Endothelial cell of umbilical vein (primary cell): ENCODE measurements around the gene PIGV. TPM values are rescaled to one million over a fixed set of nuclear protein-coding genes. Genes with fewer than 3 reads are reported as not detected.
A peak's percentile ranks its signal among the peaks of the same experiment; 100 is the strongest.

Experiments
- BruUV-seq: library from RNA; stranded (reverse); fragments of 400-500 nt; replicated peaks from 2 replicates; lab custom pipeline; 2021; lab: Mats Ljungman, UMichigan
- CTCF ChIA-PET: fragments of 300-600, 350-600 bp; sonication (Branson Sonifier 250); formaldehyde crosslinking; loops from one replicate; lab custom pipeline; 2021; ENCODE audit warnings: antibody characterized with exemption, inconsistent platforms; lab: Charles Lee
- POLR2A ChIA-PET: fragments of 300-600, 350-600 bp; sonication (Branson Sonifier 250); formaldehyde crosslinking; loops from one replicate; lab custom pipeline; 2021; ENCODE audit warnings: antibody characterized with exemption, inconsistent platforms; lab: Charles Lee
- DNase-seq: peaks from one replicate; pipeline ENCODE4 v3.0.0-alpha.2; 2011; ENCODE audit warnings: low read depth, low spot score
- FAIRE-seq: peaks from 2 replicates; lab custom pipeline; 2011; peaks lifted over from hg19 to GRCh38; lab: Jason Lieb, UNC
- H2AFZ ChIP-seq: 2 replicates; pipeline ENCODE4 v1.6.0; 2012; ENCODE audit warnings: low read depth, low read length, control low read depth, inconsistent platforms
- H3K27ac ChIP-seq: 2 replicates; pipeline ENCODE4 v1.5.1; 2011; ENCODE audit warnings: low read depth, mild to moderate bottlenecking, control low read depth, low read length, moderate library complexity; ENCODE audit not compliant: insufficient read depth
- H3K27me3 ChIP-seq, 2 experiments: 2 replicates each; pipeline versions ENCODE4 v1.6.0 to v1.6.1; 2011; ENCODE audit warnings: low read length in 2 of 2, mixed read lengths in 1 of 2; ENCODE audit not compliant: control insufficient read depth in 2 of 2, insufficient read depth in 2 of 2
- H3K36me3 ChIP-seq, 2 experiments: 2 replicates in 1 of 2; 3 replicates in 1 of 2; pipeline ENCODE4 v1.5.1; 2011; ENCODE audit warnings: low read length in 2 of 2, mild to moderate bottlenecking in 1 of 2, moderate library complexity in 1 of 2; ENCODE audit not compliant: control insufficient read depth in 2 of 2, insufficient read depth in 2 of 2; ENCODE audit errors: extremely low read depth in 1 of 2
- H3K4me1 ChIP-seq: 3 replicates; pipeline ENCODE4 v1.5.1; 2011; ENCODE audit warnings: mild to moderate bottlenecking, low read length; ENCODE audit not compliant: control insufficient read depth, insufficient read depth; ENCODE audit errors: extremely low read depth
- H3K4me2 ChIP-seq: 2 replicates; pipeline ENCODE4 v1.6.1; 2011; ENCODE audit warnings: low read length, control low read depth, mixed read lengths; ENCODE audit not compliant: insufficient read depth
- H3K4me3 ChIP-seq, 3 experiments: fragments of 200-600 bp in 1 of 3; sonication (generic), shearing (Covaris generic) in 1 of 3; replicated peaks in 1 of 3; 2 replicates each; pipeline ENCODE4 v1.5.1; 2011 to 2016; ENCODE audit warnings: control low read depth in 3 of 3, low read length in 3 of 3, mild to moderate bottlenecking in 2 of 3, inconsistent platforms in 1 of 3, low read depth in 1 of 3, moderate library complexity in 1 of 3; ENCODE audit not compliant: insufficient read depth in 1 of 3
- H3K79me2 ChIP-seq: 2 replicates; pipeline ENCODE4 v1.6.0; 2012; ENCODE audit warnings: low read length, inconsistent platforms; ENCODE audit not compliant: control insufficient read depth, insufficient read depth
- H3K9ac ChIP-seq: replicated peaks from 2 replicates; pipeline ENCODE3; 2011; ENCODE audit warnings: low read length, control low read depth; ENCODE audit not compliant: insufficient read depth; ENCODE audit errors: extremely low read depth
- H3K9me1 ChIP-seq: replicated peaks from 3 replicates; pipeline ENCODE4 v1.6.0; 2011; ENCODE audit warnings: mild to moderate bottlenecking, low read length; ENCODE audit not compliant: control insufficient read depth, insufficient read depth; ENCODE audit errors: extremely low read depth
- H3K9me3 ChIP-seq: replicated peaks from 2 replicates; pipeline ENCODE4 v1.5.1; 2012; ENCODE audit warnings: low read length, inconsistent platforms; ENCODE audit not compliant: control insufficient read depth, insufficient read depth
- H4K20me1 ChIP-seq: replicated peaks from 2 replicates; pipeline ENCODE3; 2011; ENCODE audit warnings: mild to moderate bottlenecking, low read length; ENCODE audit not compliant: control insufficient read depth, insufficient read depth; ENCODE audit errors: extremely low read depth
- FOS ChIP-seq: IDR thresholded peaks from 2 replicates; pipeline ENCODE4 v1.6.1; 2011; ENCODE audit warnings: mild to moderate bottlenecking, low read length, moderate library complexity, borderline replicate concordance; ENCODE audit not compliant: insufficient read depth
- POLR2AphosphoS5 ChIP-seq: IDR thresholded peaks from 2 replicates; pipeline ENCODE4 v1.6.1; 2012; ENCODE audit warnings: low read depth, mild to moderate bottlenecking, control low read depth, low read length, moderate library complexity; ENCODE audit not compliant: insufficient read depth
- dilution Hi-C: fragments of 300-500 bp; cut with MboI; formaldehyde crosslinking; loops from one replicate; pipeline ENCODE4 v1.15.0; 2019; ENCODE audit warnings: low sequenced_read_pairs; ENCODE audit not compliant: extremely low pct_ligation_motif_present
- intact Hi-C: fragments of 100-400 bp; cut with micrococcal nuclease; formaldehyde crosslinking; loops from one replicate; pipeline ENCODE4 v1.10.0; 2022
- polyA plus RNA-seq, 4 experiments: library from polyadenylated mRNA; depleted of rRNA in 3 of 4; stranded (reverse) in 3 of 4; unstranded in 1 of 4; fragments of >200 nt; gene quantifications; 2 replicates each; pipeline versions ENCODE4 v1.2.1 to v1.2.3, GENCODE V29; 2011 to 2012; ENCODE audit warnings: missing spikeins in 1 of 4
- total RNA-seq: library from RNA; stranded (reverse); gene quantifications from 2 replicates; pipeline ENCODE4 v1.2.3, GENCODE V29; 2021

The PIGV gene
- total and polyA plus RNA-seq, 2 donors (not counting 3 experiments of a cell fraction or from before 2014, with no cell fraction given): 7.5 to 11.9 TPM

GRCh38 chr1:26785611-26786436 is 1.9 kb upstream of the PIGV start:
- CTCF ChIA-PET: interaction anchor here (0.9 to 9.4 kb wide), 11 partner anchors 14 to 182 kb away, joined by 3 to 428 read pairs (median 3); no protein-coding TSS in a partner anchor
- dilution Hi-C loops: loop anchor here (5.0 kb wide), 1 partner anchor 84 kb away; no protein-coding TSS in a partner anchor
- Histone ChIP-seq H3K4me2 (peak overlapping the region; percentile 84), H3K9ac (peak overlapping the region; percentile 85), H3K4me1 (peaks cover 48% of the 10 kb centered on the region), H2AFZ (no peak overlapping the region), H3K79me2 (no peaks in the 10 kb centered on the region), H3K36me3 (peaks cover 1 to 3% of the 10 kb centered on the region in 2 experiments), H3K9me3 (no peaks in the 10 kb centered on the region), H3K27ac (peak overlapping the region; percentile 69), H3K4me3 (peak overlapping the region in 1 of 3 experiments; percentile 37), H3K27me3 (no peaks in the 10 kb centered on the region), H4K20me1 (no peaks in the 10 kb centered on the region), H3K9me1 (no peaks in the 10 kb centered on the region)
- intact Hi-C loops: loop anchor here (1.0 kb wide), 2 partner anchors 18 to 42 kb away; no protein-coding TSS in a partner anchor
- POLR2A ChIA-PET: interaction anchor here (1.1 kb wide), 1 partner anchor 93 kb away, joined by 4 read pairs; no protein-coding TSS in a partner anchor
- BruUV-seq: no TSS peak
- peak; percentile 90 for FAIRE-seq
- TF ChIP-seq POLR2AphosphoS5: peak; percentile 39
- no peak for TF ChIP-seq FOS
- DNase-seq: peak; percentile 76
